ENCODE data around the gene ERC2. TPM values are rescaled to one million over a fixed set of nuclear protein-coding genes. Genes with fewer than 3 reads are reported as not detected.

ERC2 gene
- total RNA-seq, 4 donors from 2014 or later: 5.3 to 8.8 (median 7.8) TPM

- H3K36me3 ChIP-seq: no peaks in the 10 kb centered on the region
- 50 to 70% methylated on average over 1 of the region's 1 CpG for WGBS, 2 donors
- no peak for DNase-seq
- intact Hi-C loops (cut with DNase I): no loop called here
- H3K4me3 ChIP-seq (replicated peaks in 1 of 3): no peak overlapping the region
- no peaks in the 10 kb centered on the region for H3K9me3 ChIP-seq
- no peak overlapping the region for H3K27ac ChIP-seq
- TF ChIP-seq POLR2A (IDR thresholded peaks at IDR 0.05) (no peak), CTCF (IDR thresholded peaks at IDR 0.05) (no peak)
- no peaks in the 10 kb centered on the region for H3K27me3 ChIP-seq
- H3K4me1 ChIP-seq: no peaks in the 10 kb centered on the region
Measured at GRCh38 chr3:55718521-55718921, 749.7 kb downstream of the ERC2 start.

GRCh38 chr3:55718074-55718473, 750.2 kb downstream of the ERC2 start:
- no peaks in the 10 kb centered on the region for H3K9me3 ChIP-seq
- H3K4me3 ChIP-seq (replicated peaks in 1 of 3): no peak overlapping the region
- no peaks in the 10 kb centered on the region for H3K27me3 ChIP-seq
- no peak overlapping the region for H3K27ac ChIP-seq
- H3K4me1 ChIP-seq: no peaks in the 10 kb centered on the region
- no peak for DNase-seq
- no peak for TF ChIP-seq POLR2A (IDR thresholded peaks at IDR 0.05)
- no peak for TF ChIP-seq CTCF (IDR thresholded peaks at IDR 0.05)
- H3K36me3 ChIP-seq: no peaks in the 10 kb centered on the region
- 56 to 58% methylated on average over 4 of the region's 4 CpGs for WGBS, 2 donors
- intact Hi-C loops (cut with DNase I): no loop called here

- WGBS, 2 donors: 39 to 48% methylated on average over 5 of the region's 5 CpGs
- no peaks in the 10 kb centered on the region for H3K27me3 ChIP-seq
- no peaks in the 10 kb centered on the region for H3K9me3 ChIP-seq
- H3K27ac ChIP-seq: no peak overlapping the region
- TF ChIP-seq POLR2A (IDR thresholded peaks at IDR 0.05): no peak
- no peak for TF ChIP-seq CTCF (IDR thresholded peaks at IDR 0.05)
- DNase-seq: no peak
- no peaks in the 10 kb centered on the region for H3K4me1 ChIP-seq
- no peaks in the 10 kb centered on the region for H3K36me3 ChIP-seq
- H3K4me3 ChIP-seq (replicated peaks in 1 of 3): no peak overlapping the region
- intact Hi-C loops (cut with DNase I): no loop called here
Measured at GRCh38 chr3:55717481-55717880, 750.8 kb downstream of the ERC2 start.

GRCh38 chr3:55716611-55717225, 751.5 kb downstream of the ERC2 start:
- 77 to 78% methylated on average over 2 of the region's 2 CpGs for WGBS, 2 donors
- Histone ChIP-seq H3K27ac (no peak overlapping the region), H3K36me3 (no peaks in the 10 kb centered on the region), H3K4me3 (replicated peaks in 1 of 3) (no peak overlapping the region), H3K4me1 (no peaks in the 10 kb centered on the region), H3K9me3 (no peaks in the 10 kb centered on the region), H3K27me3 (no peaks in the 10 kb centered on the region)
- intact Hi-C loops (cut with DNase I): no loop called here
- DNase-seq: no peak
- no peak for TF ChIP-seq POLR2A (IDR thresholded peaks at IDR 0.05)
- TF ChIP-seq CTCF (IDR thresholded peaks at IDR 0.05): no peak

- intact Hi-C loops (cut with DNase I): no loop called here
Measured at GRCh38 chr3:55716044-55716443, 752.2 kb downstream of the ERC2 start.

More at GRCh38 chr3:55716044-55716443, 752.2 kb downstream of the ERC2 start:
- no peaks in the 10 kb centered on the region for H3K36me3 ChIP-seq
- no peaks in the 10 kb centered on the region for H3K4me1 ChIP-seq
- no peaks in the 10 kb centered on the region for H3K27me3 ChIP-seq
- no peak overlapping the region for H3K27ac ChIP-seq
- H3K9me3 ChIP-seq: no peaks in the 10 kb centered on the region
- no peak for DNase-seq
- TF ChIP-seq POLR2A (IDR thresholded peaks at IDR 0.05): no peak
- no peak for TF ChIP-seq CTCF (IDR thresholded peaks at IDR 0.05)
- H3K4me3 ChIP-seq (replicated peaks in 1 of 3): no peak overlapping the region
